ENCODE data around the gene RNGTT.
"Not testable (repeated sequence)": the region's sequence is repeated elsewhere in the genome, so short reads cannot be mapped to it uniquely, and the experiment has no call there.

Gene RNGTT

DNA sequence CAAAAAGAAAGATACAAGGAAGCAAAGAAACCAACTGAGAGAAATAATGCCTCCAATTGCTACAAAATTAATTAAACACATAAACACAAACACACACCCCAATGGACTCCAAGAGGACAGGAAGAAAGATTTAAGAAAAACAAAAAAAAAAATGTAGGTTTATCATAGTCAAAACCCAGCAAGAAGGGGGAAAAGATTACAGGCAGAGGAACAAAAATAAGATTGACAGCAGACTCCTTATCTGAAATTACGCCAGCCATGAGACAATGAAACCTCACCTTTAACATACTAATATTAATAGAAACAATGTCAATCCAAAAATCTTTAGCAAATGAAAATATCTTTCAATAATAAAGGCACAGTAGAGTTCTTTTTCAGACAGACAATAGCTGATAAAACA, 155.8 kb downstream of the RNGTT start:
- TF ChIP-seq, protein P1, sequence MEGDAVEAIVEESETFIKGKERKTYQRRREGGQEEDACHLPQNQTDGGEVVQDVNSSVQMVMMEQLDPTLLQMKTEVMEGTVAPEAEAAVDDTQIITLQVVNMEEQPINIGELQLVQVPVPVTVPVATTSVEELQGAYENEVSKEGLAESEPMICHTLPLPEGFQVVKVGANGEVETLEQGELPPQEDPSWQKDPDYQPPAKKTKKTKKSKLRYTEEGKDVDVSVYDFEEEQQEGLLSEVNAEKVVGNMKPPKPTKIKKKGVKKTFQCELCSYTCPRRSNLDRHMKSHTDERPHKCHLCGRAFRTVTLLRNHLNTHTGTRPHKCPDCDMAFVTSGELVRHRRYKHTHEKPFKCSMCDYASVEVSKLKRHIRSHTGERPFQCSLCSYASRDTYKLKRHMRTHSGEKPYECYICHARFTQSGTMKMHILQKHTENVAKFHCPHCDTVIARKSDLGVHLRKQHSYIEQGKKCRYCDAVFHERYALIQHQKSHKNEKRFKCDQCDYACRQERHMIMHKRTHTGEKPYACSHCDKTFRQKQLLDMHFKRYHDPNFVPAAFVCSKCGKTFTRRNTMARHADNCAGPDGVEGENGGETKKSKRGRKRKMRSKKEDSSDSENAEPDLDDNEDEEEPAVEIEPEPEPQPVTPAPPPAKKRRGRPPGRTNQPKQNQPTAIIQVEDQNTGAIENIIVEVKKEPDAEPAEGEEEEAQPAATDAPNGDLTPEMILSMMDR (IDR thresholded peaks at IDR 0.05; ENCODE audit: extremely low read depth, missing control alignments): no peak
- DNase-seq (ENCODE audit: low spot score): no peak

DNA sequence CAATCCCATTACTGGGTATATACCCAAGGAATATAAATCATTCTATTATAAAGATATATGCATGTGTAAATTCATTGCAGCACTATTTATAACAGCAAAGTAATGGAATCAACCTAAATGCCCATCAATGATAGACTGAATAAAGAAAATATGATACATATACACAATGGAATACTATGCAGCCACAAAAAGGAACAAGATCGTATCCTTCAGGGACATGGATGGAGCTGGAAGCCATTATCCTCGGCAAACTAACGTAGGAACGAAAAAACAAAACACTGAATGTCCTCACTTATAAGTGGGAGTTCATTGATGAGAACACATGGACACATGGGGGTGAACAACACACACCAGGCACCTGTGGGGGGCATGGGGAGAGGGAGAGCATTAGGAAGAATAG, 156.7 kb downstream of the RNGTT start:
- TF ChIP-seq, protein P1 (IDR thresholded peaks at IDR 0.05; ENCODE audit: extremely low read depth, missing control alignments): no peak
- DNase-seq (ENCODE audit: low spot score): no peak

DNA sequence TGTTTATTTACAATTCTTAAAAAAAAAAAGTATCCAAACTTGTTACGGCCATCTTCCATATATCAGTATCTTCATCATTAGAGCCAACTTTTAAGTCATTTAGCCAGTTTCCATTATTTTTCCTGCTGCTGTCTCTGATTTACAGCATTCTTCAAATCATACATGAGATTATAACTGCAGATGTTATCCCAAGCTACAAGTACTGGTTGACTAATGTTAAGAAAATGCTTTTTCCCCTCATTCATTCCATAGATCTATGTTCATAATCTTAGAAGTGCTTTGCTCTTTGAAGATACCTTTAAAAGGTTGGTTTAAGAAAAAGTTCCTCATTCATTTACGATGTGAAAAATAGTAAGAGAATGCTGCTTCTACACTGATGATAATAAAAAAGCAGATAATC, 158.7 kb downstream of the RNGTT start:
- no peak for DNase-seq (ENCODE audit: low spot score)
- TF ChIP-seq, protein P1 (IDR thresholded peaks at IDR 0.05; ENCODE audit: extremely low read depth, missing control alignments): no peak

DNA sequence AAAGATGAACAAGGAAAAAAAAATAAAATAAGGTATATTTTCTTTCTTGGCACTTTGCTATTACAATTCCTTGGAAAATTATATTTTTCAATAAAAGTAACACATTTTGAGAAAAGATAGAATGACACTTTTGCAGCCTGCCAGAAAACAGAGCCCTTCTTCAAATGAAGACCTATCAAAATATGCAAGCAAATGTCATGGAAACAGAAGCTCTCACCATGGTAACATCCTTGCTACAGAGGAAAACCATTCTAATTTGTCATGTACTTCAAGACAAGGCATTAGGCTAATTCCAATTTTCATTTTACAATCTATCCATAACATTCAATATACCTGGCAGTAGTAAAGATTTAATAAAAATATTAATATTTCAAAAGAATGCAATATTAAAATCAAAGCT, 177.9 kb downstream of the RNGTT start:
- DNase-seq (ENCODE audit: low spot score): no peak
- TF ChIP-seq, protein P1 (IDR thresholded peaks at IDR 0.05; ENCODE audit: extremely low read depth, missing control alignments): no peak

DNA sequence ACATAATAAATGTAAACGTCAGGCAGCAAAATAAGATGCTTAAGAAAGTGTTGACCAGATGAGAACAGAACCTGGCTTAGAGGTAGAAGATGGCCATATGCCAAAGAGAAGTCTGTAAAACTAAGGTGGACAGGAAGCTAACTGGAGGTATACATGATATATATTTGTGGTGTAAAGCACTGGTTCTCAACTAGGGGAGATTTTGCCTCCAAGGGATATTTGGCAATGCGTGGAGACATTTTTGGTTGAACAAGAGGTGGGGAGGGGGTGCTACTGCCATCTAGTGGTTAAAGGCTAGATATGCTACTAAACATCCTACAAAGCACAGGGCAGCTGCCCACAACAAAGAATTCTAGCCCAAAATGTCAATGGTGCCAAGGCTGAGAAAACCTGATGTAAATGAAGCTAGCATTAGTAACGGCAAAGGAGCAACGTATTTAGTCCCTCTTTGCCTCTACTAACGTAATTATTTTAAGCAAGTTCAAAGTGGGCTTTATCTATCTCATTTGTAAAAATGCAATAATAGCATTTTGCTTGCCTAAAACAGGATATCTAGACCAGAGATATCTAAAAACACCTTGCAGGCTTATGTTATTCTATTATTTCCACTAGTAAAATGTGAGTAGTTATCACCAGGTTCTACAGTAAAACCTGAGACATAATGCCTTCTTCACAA, 182.6 kb downstream of the RNGTT start:
- DNase-seq (ENCODE audit: low spot score): peak; percentile 6
- TF ChIP-seq, protein P1 (IDR thresholded peaks at IDR 0.05; ENCODE audit: extremely low read depth, missing control alignments): peak; percentile 45

DNA sequence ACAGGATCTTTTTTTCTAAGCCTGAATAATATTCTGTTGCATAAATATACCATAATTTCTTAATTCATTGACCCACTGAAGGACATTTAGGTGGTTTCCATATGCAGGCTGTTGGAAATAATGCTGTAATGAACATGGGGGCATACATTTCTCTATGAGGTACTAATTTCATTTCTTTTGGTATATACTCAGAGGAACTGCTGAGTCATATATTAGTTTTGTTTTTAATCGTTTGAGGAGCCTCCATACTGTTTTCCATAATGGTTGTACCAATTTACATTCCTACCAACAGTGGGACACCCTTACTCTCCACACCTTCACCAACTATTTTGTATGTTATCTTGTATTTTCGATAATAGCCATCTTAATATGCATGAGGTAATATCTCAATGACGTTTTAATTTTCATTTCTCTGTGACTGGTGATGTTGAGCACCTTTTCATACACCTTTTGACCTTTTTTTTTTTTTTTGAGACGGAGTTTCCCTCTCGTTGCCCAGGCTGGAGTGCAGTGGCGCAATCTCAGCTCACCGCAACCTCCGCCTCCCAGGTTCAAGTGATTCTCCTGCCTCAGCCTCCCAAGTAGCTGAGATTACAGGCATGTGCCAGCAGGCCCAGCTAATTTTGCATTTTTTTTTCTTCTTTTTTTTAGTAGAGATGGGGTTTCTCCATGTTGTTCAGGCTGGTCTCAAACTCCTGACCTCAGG, 187.4 kb downstream of the RNGTT start:
- TF ChIP-seq, protein P1 (IDR thresholded peaks at IDR 0.05; ENCODE audit: extremely low read depth, missing control alignments): no peak
- no peak for DNase-seq (ENCODE audit: low spot score)

DNA sequence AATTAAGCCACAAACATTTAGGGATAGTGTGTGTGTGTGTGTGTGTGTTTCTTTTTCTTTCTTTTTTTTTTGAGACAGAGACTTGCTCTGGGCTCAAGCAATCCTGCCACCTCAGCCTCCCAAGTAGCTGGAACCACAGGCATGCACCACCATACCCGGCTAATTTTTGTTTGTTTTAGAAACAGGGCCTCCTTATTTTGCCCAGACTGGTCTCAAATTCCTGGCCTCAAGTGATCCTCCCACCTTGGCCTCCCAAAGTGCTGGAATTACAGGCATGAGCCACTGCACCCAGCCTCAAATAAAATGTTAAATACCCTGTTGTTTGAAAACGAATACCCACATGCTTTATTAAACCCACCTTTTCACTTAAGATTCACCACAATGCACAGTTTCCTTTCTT, 195.3 kb downstream of the RNGTT start:
- DNase-seq (ENCODE audit: low spot score): not testable (repeated sequence)

DNA sequence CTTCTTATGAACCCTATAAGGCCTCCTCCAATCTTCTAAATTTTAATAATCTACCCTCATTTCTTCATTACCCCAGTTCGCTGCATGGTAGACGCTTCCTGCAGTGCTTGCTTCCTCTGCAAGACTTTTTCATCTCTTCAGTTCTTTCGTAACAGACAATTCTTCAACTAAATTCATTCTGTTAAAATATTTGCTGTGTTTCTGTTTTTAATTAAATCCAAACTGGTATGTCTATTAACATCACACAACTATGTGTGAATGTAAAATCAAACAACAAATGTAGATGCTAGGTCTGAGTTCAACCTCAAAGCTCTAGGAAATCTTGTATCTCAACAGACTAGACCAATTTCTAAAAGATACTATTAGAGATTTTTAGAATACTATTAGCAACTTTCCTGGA, 199.3 kb downstream of the RNGTT start:
- no peak for DNase-seq (ENCODE audit: low spot score)
- TF ChIP-seq, protein P1 (IDR thresholded peaks at IDR 0.05; ENCODE audit: extremely low read depth, missing control alignments): no peak

Data from GM20000 (cell line).